ENCODE results near the gene SLC25A6.

GRCh38 chrX:1380672-1381233 lies 11.2 kb downstream of the SLC25A6 start:
- TF ChIP-seq EZH2 (IDR thresholded peaks at IDR 0.05; ENCODE audit: insufficient read depth, poor library complexity, severe bottlenecking) (no peak), EZH2phosphoT487 (IDR thresholded peaks at IDR 0.05; ENCODE audit: insufficient read depth, low read depth) (no peak)

All from GM23248 (cell line).